H7 (cell line): ENCODE measurements around the gene MRPS14. TPM values are rescaled to one million over a fixed set of nuclear protein-coding genes. Genes with fewer than 3 reads are reported as not detected.

Source experiments
- DNase-seq: peaks from one replicate; pipeline ENCODE4 v3.0.0; 2012
- H3K27me3 ChIP-seq: 2 replicates; pipeline ENCODE4 v1.6.0; 2011; ENCODE audit warnings: mild to moderate bottlenecking, low read length; ENCODE audit not compliant: control insufficient read depth, insufficient read depth
- H3K36me3 ChIP-seq: replicated peaks from 2 replicates; pipeline ENCODE4 v1.5.1; 2011; ENCODE audit warnings: low read length; ENCODE audit not compliant: control insufficient read depth, insufficient read depth
- H3K4me3 ChIP-seq: 2 replicates; pipeline ENCODE4 v1.5.1; 2011; ENCODE audit warnings: low read depth, mild to moderate bottlenecking, control low read depth, low read length, moderate library complexity; ENCODE audit not compliant: insufficient read depth
- total RNA-seq: library from RNA; depleted of rRNA; stranded (reverse); fragments of >200 nt; shearing (Covaris generic); gene quantifications from 2 replicates; pipeline ENCODE4 v1.2.3, GENCODE V29; 2014; rRNA removed

The MRPS14 gene
- total RNA-seq, 1 experiment from 2014 or later: 39.5 TPM

DNA sequence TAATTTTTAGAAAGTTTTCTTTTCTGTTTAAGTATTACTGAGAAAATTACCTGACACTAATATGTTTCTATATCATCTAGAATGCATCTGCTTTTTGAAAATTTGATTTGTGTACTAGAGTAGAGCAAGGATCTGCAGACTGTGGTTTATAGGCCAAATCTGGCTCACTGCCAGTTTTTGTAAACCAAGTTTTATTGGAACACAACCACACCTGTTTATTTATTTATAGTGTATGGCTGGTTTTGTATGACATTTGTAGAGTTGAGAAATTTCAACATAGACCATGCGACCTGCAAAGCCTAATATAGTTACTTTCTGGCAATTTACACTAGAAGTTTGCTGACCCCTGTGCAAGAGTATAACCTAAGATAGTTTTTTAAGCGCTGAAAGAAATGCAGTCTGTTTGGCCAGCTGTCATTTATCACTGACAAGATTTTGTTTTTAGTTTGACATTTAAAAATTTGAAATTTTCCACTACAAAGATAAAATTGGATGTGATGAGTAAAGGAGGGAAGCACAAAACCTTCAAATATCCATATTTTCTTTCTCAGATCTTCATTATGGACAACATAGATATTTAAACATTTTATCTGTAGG lies 59.6 kb downstream of the MRPS14 start:
- Histone ChIP-seq H3K36me3 (no peaks in the 10 kb centered on the region; the same call in 1 of the 2 replicates), H3K27me3 (no peaks in the 10 kb centered on the region), H3K4me3 (no peak overlapping the region)
- no peak for DNase-seq

Other genes starting within 250 kb of the MRPS14 start
- gene CACYBP, start 23.5 kb downstream of the MRPS14 start, total RNA-seq: 220 and 265 TPM in 2 replicates
- gene TNN, start 44.4 kb upstream of the MRPS14 start, total RNA-seq: 0.31 and 0.41 TPM in 2 replicates
- 10.2 and 10.6 TPM in 2 replicates for gene KIAA0040, start 169.4 kb upstream of the MRPS14 start, total RNA-seq